Astrocyte of the spinal cord (primary cell): Measurements from ENCODE around the gene PLLP.

ENCODE experiments used
- DNase-seq: peaks from one replicate; pipeline ENCODE4 v3.0.0; 2011; ENCODE audit warnings: low read depth, low spot score
- H3K4me3 ChIP-seq: 2 replicates; pipeline ENCODE4 v1.5.1; 2011; ENCODE audit warnings: low read depth, mild to moderate bottlenecking, low read length, moderate library complexity
- CTCF ChIP-seq: IDR thresholded peaks from 2 replicates; pipeline ENCODE4 v1.5.1; 2012; ENCODE audit warnings: low read depth, mild to moderate bottlenecking, low read length, inconsistent platforms
- in situ Hi-C: cut with HindIII; loops from 2 replicates; pipeline ENCODE4 v1.10.0; 2017; ENCODE audit warnings: low sequenced_read_pairs

PLLP gene

DNA sequence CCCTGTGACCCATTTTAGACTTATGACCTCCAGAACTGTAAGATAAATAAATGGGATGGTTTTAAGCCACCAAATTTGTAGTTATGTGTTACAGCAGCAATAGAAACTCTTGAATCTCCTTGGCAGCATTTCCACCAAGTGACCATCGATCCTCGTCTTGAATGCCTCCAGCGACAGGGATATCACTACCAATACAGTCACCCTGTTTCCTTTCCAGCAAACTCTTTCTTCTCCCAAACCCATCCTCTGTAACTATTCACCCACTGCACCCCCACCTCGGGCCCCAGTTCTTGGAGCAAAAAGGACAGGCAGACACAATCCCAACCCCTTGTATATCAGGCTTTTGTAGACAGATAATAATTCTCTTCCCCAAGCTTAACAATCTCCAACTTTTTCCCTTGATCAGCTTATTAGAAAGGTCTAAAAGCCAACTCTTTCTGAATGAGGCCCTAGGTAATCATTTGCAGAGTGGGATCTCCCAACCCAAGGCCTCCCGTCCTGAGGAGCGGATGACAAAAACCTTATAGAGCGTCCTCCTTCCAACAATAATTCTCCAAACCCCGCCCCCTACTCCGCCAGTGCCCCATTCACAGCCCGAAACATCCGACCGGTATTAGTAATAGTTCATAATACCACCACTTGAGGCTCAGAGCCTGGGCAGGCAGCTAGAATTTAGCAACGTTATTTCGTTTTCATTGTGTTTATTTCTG, 14.7 kb upstream of the PLLP start:
- TF ChIP-seq CTCF = peak; percentile 2
- DNase-seq = no peak
- in situ Hi-C loops = no loop called here
- H3K4me3 ChIP-seq = peak overlapping the region; percentile 56

GRCh38 chr16:57297856-57298255, 13.4 kb upstream of the PLLP start:
- TF ChIP-seq CTCF = no peak
- no peak overlapping the region for H3K4me3 ChIP-seq
- DNase-seq = no peak
- in situ Hi-C loops = no loop called here

DNA sequence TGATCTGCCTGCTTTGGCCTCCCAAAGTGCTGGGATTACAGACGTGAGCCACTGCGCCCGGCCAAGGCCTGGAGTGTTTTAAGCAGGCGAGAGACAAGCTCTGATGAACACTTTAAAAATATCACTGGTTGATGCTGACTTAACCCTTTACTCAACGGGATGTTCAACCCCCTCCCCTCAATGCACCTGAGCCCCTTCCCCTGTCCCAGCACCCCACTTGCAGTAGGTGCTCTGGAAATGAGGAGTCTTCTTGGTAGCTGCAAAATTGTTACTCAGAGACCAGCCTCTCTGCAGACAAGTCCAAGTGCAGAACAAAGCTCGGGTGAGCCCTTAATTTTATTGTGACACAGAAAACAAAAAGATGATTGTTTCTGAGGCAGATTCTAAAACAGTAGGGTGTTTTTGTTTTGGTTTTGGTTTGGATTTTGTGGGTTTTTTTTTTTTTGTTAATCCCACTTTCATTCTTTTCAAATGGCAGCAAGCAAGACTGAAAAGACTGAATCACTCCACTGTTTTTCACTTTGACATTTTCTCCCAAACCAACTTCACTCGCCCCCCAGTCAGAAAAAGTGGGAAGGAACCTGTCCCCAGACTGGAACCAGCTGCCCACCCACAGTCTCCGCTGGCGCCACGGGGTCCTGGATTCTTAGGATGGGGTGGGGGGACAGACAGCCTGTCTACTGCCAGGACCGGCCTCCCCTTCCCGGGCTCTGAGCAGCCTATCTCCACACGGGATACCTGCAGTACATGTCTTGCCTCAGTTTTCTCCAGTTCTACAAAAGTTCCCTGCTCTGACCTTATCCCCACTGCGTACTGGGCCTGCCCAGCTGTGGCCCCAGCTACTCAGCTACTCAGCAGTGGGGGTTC, 5.2 kb upstream of the PLLP start:
- DNase-seq = no peak
- TF ChIP-seq CTCF = no peak
- in situ Hi-C loops = no loop called here
- H3K4me3 ChIP-seq = no peak overlapping the region

DNA sequence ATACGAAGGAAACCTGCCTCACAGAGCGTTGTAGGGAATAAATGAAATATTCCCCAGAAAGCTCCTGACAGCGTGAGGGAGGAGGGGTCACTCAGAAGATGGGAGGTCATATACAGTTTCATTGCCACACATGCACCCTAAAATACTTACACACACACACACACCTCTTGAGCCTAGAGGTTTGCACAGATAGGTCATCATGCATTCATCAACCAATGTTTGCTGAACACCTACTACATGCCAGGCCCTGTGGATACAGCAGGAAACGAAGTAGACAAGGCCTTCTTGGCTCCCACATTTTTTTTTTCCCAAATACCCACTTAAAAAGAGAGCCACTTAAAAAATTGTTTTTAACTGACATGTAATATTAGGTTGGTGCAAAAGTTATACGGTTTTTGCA, 907 bp upstream of the PLLP start:
- DNase-seq = no peak
- no peak for TF ChIP-seq CTCF
- H3K4me3 ChIP-seq = no peak overlapping the region
- in situ Hi-C loops = no loop called here

DNA sequence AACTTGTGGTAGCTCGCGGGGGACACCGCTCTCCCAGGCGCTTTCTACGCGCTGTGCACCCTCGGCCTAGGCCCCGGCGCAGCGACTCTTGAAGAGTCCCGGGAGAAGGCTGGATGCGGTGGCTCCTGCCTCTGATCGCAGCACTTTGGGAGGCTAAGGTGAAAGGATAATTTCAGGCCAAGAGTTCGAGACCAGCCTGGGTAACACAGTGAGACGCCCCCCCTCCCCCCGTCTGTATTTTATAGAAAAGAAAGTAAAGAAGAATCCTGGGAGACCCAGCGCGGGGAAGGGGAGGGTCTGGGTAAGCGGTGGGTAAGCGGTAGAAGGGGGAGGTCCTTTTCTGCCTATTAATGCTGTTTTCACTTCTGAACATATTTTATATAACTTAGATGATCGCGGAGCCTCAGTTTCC, 486 bp upstream of the PLLP start:
- no peak for DNase-seq
- no peak for TF ChIP-seq CTCF
- in situ Hi-C loops = no loop called here
- H3K4me3 ChIP-seq = peak overlapping the region; percentile 42

- H3K4me3 ChIP-seq = no peak overlapping the region
- no peak for DNase-seq
- in situ Hi-C loops = no loop called here
- no peak for TF ChIP-seq CTCF
Measured at GRCh38 chr16:57283959-57284208, 588 bp downstream of the PLLP start.
